GM18517 (cell line): ENCODE data around the gene CYP39A1.
"Not testable (repeated sequence)": the region's sequence is repeated elsewhere in the genome, so short reads cannot be mapped to it uniquely, and the experiment has no call there.

Experiments used
- ATAC-seq: cut with Tn5 transposase; IDR thresholded peaks from one replicate; pipeline ENCODE4 v1.9.1; 2021; ENCODE audit warnings: mild to moderate bottlenecking, moderate library complexity; ENCODE audit not compliant: unreplicated experiment

Gene CYP39A1

DNA sequence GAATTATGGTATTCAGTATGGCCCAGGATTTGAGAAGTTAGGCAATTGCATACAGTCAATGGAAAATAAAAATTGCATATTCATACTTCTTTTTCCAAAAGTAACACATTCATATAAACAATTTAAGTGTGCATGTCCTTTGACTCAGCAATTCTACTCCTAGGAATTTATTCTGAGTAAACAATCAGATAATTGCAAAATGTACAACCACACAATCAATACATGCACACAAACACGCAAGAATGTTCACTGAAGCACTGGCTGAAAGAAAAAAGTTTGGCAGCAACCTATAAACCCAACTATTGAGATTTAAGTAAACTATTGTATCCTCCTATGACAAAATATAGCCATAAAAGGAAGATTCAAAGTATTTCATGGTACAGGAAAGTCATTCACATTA lies 1.6 kb downstream of the CYP39A1 start:
- ATAC-seq = no peak

DNA sequence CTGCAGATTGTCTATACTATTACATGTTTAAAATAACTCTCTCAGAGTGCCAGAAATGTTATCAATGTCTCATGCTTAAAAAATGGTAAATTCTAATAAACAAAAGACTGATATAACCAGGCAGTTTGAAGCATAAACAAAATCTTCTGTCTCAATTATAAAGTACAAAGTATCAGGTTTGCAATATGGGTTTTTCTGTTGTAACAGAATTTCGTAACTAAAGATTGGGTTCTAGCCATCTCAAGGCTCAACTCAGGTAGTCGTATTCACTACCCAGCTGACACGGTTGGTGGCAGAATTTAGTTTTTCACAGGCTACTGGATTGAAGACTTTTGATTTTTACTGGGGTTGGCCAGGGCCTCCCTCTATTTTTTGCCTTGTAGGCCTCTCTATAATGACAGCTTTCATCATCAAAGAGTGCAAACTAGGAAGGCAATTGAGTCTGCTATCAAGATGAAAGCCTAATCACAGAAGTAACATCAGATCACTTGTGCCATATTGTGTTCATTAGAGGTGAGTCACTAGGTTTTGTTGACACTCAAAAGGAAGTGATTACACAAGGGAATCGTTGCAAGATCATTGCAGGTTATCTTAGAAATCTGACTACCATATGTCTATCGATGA lies 3.6 kb downstream of the CYP39A1 start:
- no peak for ATAC-seq

DNA sequence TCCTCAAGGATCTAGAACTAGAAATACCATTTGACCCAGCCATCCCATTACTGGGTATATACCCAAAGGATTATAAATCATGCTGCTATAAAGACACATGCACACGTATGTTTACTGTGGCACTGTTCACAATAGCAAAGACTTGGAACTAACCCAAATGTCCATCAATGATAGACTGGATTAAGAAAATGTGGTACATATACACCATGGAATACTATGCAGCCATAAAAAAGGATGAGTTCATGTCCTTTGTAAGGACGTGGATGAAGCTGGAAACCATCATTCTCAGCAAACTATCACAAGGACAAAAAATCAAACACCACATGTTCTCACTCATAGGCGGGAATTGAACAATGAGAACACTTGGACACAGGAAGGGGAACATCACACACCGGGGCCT lies 4.5 kb downstream of the CYP39A1 start:
- not testable (repeated sequence) for ATAC-seq

DNA sequence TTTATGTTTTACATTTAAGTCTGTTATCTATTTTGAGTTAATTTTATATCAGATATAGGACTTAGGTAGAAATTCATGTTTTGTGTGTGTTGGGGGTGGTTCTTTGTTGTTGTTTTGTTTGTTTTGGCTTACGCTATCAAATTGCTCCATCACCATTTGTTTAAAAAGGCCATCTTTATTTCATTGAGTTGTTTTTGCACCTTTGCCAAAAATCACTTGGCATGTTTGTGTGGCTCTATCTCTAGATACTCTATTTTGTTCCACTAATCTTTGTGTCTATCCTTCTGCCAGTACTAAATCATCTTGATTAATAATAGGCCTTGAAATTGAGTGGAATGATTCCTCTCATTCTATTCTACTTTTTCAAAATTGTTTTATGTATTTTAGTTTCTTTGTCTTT lies 7.4 kb downstream of the CYP39A1 start:
- no peak for ATAC-seq

DNA sequence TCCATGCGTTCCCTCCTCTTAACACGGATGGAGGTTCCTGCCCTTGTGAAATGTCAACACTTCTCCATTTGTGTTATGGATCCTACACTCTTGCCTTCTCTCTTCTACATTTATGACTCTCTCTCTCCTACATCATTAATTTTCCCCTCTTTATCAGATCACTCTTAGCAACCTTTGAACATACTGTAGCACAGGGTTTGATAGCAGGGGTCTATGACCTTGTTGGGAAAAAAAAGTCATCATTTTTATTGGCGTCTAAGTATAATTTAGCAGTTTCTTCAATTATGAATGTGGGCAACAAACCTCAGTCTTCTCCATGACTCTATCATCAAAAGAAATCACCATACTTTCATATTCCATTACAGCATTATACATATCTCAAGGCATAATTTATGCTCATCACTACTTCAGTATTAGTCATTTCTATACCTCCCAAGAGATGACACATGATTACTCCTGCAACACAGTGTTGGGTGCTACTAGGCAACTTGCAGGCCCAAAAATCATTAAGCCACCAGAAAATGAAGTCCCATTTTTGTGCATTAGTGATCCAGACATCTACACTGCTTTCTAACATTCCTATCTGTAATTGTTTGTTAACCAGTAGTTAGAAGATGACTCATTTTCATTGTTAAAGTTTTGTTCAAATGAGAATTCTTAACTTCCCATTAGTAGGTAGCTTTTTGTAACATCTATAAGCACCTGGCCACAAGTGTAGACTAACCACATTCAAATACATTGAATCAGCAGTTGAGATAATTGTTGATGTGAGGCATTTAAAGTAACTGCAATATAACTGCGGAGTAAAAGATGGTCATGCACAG lies 9.5 kb downstream of the CYP39A1 start:
- ATAC-seq = no peak

DNA sequence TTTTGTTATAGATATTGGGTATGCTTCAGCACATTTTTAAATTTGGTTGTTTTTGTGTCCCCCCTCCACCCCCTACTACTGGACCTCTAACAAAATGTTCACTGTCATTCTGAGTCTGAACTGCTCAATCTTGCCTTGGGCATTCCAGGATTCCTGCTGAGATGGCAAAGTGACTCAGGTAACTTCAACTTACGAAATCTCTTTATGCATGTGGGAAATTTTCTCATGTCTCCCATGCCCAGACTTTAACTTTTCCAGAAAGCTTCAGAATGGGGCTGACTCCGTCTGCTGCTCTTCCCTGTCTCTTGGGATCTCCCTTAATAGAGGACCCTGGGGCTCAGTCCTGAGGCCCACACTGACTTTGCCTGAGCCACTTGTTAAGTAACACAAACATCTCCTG lies 14.0 kb downstream of the CYP39A1 start:
- no peak for ATAC-seq

DNA sequence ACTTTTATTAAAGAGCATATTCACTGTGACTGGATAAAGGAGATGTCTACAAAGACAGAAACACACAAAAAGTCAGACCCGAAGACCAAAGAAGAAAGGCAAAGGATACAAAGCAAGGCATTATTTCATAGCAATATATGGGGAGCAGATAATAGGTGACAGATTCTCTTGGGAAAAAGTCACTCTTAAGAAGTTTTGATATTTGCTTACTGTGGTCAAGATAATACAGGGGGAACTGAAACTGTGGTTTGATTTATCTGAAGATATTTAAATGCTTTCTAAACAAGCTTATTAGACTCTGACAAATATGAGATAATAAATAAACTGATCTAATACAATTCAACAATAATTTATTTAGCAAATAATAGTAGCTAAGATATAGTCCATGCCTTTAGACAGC lies 14.7 kb downstream of the CYP39A1 start:
- ATAC-seq = no peak

DNA sequence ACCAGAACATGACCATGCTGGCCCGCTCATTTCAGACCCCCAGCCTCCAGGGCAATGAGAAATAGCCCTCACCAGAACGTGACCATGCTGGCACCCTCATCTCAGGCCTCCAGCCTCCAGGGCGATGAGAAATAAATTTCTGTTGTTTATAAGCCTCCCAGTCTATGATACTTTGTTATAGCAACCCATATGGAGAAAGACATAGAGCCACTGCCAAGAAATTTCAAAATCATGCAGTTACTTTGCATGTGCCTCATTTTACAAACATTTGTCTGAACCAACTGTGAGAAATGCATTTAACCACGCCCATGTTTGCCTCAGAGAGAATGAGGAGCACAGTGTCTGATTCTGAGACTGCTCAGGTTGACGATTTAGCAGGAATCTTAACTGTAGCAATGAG lies 15.5 kb downstream of the CYP39A1 start:
- no peak for ATAC-seq

DNA sequence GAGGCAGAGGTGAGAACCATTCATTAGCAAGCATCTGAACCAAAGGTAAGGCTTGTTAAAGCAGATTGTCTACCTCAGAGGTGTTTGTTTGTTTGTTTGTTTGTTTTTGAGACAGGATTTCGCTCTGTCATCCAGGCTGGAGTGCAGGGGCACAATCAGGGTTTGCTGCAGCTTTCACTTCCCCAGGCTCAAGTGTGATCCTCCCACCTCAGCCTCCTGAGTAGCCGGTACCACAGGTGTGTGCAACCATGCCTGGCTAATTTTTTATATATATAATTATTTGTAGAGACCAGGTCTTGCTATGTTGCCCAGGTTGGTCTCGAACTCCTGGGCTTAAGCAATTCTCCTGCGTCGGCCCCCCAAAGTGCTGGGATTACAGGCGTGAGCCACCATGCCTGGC lies 17.2 kb downstream of the CYP39A1 start:
- no peak for ATAC-seq

DNA sequence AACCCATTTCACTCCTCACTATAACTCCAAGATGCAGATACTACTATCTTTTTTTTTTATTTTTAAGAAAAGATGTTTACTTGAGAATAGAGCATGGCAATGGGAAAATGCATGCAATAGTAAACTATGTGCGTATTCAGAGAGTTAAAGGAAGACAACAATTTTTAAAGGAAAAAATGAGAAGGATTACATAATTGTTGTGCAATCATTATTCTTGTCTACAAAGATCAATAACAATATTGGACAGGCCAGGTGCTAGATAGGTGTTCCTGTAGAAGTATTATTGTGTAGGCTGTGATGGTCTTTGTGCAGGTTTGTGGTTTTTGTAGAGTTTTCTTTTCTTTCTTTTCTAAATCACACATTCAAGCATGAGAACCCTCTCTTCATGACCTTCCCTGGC lies 20.6 kb downstream of the CYP39A1 start:
- ATAC-seq = no peak

DNA sequence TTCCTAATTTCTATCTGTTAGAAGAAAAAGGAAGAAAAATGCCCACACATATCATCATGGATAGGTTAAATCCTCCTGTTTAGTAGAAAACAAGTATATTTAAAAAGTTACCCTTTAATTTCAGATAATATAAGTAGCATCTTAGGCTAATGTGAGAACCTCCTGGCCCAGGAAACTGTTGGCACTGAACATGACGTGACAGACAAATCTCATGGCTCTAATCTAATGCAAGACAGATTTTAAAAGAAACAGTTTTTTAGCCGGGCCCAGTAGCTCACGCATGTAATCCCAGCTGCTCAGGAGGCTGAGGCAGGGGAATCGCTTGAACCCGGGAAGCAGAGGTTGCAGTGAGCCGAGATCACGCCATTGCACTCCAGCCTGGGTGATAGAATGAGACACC lies 22.9 kb downstream of the CYP39A1 start:
- no peak for ATAC-seq

DNA sequence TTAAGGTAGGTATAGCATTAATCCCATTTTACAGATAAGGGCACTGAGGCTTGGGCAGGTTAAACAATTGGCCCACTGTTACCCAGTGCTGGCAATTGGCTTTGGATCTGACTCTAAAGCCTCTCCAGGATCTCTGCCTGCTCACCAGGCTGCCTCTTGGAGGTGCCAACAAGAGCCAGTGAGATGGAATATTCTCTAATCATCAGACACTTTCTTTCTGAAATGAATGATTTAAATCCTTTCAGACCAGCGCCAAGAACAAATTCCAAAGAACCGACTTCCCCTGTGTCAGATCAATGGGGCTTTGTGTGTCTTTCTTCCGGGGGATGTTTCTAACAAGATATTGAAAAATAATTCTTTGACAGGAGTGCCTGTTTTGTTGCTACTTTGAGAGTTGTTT lies 23.6 kb downstream of the CYP39A1 start:
- no peak for ATAC-seq

DNA sequence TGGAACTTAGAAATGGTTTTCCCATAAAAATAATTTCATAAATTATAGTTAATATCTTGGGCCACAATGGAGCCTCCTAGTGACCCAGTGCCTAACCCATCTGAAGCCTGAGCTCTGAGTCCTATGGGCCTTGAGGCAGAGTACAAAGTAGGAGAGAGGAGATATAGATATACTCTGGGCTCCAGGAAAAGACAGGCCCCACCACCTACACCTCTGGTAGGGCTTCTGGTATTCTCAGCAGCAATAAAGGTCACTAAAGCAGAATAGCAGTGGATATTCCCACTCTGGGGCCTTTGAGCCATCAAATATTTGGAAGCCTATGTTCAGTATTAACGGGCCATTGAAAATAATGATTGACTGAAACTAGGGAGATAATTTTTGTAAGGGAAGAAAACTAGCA lies 24.1 kb downstream of the CYP39A1 start:
- ATAC-seq = no peak

DNA sequence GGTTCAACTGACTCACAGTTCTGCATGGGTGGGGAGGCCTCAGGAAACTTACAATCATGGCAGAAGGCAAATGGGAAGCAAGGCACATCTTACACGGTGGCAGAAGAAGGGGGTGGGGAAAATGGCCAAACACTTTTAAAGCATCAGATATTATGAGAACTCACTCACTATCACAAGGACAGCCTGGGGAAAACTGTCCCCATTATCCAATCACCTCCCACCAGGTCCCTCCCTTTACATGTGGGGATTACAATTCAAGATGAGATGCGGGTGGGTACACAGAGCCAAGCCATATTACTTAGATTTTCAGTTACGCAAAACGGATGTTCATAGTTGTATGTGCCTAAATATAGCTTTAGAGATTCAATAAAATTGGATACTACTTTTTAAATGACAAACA lies 25.6 kb downstream of the CYP39A1 start:
- no peak for ATAC-seq

DNA sequence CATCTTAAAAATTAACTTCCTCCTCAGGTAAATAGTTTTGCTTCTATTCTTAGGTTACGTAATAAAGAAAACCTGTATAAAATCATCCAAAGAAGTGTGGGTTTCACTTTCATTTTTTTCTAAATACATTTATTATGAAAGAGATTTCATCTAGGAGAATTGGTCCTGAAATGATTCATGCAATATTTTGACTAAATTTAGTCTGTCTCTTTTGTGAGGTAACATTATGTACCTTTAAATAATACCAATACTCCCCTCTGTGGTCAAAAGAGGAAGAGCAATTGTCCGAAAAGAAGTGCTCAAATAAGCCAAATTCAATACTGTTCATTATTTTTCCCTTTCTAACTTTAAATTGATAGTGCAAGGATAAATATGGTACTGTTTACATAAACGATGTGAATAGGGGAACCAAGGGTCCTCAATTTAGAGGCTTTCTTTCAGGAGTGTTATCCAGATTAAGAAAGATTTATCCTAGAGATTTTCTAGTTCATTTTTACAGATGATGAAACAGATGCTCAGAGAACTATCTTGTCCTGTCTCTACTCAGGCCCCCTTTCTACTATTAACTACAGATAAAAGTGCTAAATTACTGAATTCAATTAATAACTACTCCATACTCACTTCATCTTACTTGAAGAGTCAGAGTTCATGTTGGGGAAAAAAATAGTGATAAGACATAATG lies 26.2 kb downstream of the CYP39A1 start:
- ATAC-seq = peak; percentile 87

DNA sequence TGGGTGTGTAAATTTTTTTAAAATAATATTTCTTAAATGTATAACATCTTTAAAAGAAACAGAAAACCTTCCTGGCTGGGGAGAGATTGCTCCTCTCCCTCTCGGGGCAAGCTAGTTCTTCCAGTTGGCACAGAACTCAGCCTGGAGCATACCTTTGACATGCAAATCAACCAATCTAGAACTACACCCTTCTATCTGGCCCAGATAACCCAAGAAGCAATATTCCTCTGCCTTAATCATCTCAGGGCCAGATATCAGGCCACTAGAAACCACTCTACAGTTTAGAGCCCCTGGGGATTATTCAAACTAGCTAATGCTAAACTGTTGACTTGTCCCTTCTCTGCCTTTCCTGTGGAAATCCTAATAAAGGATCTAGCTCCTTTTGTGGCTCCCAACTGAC lies 33.9 kb downstream of the CYP39A1 start:
- no peak for ATAC-seq

DNA sequence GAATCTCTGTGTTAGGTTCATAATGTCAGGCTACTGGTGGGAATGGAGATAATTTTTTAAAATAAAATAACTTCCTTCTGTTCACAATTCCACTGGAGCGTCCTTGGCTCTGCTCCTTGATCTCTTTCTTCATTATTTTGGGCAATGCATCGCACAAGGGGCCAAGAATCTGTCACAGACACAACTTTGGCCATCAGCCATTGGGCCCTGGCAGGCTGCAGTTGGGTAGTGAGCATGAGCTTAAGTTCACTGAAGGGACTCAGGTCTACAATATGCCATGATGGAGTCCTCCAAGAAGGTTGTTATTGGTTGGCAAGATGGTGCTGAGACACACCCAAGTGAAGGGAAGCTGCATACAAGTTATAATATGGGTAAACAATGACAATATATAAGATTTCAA lies 40.0 kb downstream of the CYP39A1 start:
- no peak for ATAC-seq

DNA sequence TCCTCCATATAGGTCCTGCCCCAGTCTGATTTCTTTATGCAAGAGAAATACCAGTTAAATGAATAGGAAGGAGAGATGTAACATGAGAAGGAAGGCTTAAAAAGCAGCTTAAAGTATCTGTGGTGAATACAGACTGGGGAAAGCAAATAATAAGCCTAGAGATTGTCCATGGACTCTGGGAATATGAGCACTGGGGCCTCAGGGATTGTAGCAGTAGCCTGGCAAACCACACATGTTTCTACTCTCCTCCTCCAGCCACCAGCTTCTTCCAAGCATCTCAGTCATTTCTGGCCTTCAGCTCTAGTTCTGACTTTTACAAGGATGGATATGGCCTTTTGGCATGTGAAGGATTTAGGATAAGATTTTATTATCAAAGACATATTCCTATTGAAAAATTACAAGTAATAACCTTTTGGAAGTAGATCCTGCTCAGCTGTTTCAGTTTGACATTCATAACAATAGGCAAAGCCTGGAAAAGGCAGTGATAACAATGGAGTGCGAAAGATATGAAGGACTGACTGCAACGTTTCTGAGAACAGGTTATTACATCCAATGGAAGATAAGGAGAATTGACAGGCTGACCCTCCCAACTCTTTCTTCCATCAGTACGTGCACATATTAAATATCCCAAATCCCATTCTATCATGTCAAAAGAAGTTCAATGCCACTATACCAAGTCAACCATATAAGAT lies 41.6 kb downstream of the CYP39A1 start:
- no peak for ATAC-seq

DNA sequence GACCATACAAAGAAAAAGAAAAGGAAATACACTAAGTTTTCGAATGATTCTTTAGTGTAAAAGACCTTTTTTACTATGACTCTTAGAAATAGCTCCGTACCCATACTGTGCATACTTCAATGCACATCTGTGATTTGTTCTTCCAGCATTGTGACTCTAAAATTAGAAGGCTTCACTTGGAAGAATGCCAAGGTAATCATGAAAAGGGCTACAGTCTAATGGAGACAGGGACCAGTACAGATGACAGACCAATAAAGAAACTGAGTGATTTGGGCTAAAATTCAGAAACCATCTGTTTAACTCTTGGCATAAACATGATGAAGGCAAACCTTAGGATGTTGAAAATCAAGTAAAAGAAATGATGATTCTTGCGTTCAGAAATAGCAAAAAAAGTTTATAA lies 46.3 kb downstream of the CYP39A1 start:
- ATAC-seq = no peak

DNA sequence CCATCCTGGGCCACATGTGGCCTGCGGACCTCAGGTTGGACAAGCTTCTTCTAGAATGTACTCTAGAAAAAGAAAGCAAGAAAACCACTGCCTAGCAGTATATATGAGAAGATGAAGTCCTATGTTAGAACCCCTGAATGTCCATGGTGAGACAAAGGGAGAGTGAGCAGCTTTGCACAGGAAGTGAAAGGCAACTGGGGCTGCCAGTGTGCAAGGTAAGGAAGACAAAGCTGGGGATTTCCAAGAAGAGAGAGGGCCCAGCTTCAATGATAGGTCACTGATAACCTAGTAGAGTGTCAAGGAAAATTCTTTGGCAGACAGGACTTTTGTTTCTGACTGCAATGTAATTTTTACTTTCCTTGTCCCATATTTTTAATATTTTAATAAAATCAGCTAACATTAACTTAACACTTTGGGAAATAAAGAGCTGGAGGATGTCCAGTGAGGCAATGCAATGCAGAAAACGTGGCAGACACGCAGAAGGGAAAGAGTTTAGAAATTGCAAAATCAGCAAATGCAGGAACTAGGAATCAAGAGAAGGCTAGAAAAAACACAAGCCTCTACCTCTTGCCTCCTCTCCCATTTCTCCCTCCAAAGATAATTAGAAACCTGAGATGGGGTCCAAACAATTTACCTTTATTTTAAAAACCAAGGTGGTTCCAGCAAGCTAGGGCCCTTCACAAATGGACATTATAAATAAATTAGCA lies 47.4 kb downstream of the CYP39A1 start:
- no peak for ATAC-seq

DNA sequence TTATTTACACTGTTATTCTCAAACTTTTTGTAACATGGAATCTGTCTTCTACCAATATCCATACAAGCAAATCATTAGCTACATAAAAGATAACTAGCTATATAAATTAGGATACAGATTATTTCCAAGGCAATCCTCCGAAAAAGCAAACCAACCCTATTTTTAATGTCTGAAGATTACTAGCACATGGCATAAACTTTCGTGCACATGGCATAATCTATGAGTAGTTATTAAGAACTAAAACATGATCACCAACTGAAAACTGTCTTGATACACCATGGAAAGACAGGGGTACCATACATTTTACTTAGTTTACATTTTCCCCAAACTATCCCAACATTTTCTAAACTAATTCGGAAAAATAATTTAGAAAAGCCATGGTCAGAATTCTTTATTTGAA lies 54.4 kb downstream of the CYP39A1 start:
- ATAC-seq = no peak
